H9 (cell line): ENCODE measurements around the gene CALML4. TPM values are rescaled to one million over a fixed set of nuclear protein-coding genes. Genes with fewer than 3 reads are reported as not detected.
A peak's percentile ranks its signal among the peaks of the same experiment; 100 is the strongest.

Experiments
- DNase-seq: peaks from one replicate; pipeline ENCODE4 v3.0.0-alpha.2; 2017
- H2AFZ ChIP-seq: one replicate; pipeline ENCODE4 v1.6.1; 2013; ENCODE audit warnings: mild to moderate bottlenecking, low read length, control low read depth, moderate library complexity
- H2AK5ac ChIP-seq: 2 replicates; pipeline ENCODE4 v1.6.1; 2013; ENCODE audit warnings: low read length, control low read depth, mixed read lengths; ENCODE audit not compliant: insufficient read length
- H2BK120ac ChIP-seq: one replicate; pipeline ENCODE4 v1.6.1; 2013; ENCODE audit warnings: low read depth, mild to moderate bottlenecking, low read length, control low read depth, inconsistent platforms; ENCODE audit not compliant: poor library complexity, severe bottlenecking
- H2BK12ac ChIP-seq: 2 replicates; pipeline ENCODE4 v1.6.1; 2013; ENCODE audit warnings: low read length, control low read depth, mixed read lengths, low read depth; ENCODE audit not compliant: insufficient read length
- H2BK15ac ChIP-seq: 2 replicates; pipeline ENCODE4 v1.6.1; 2013; ENCODE audit warnings: low read depth, low read length, control low read depth
- H2BK20ac ChIP-seq: one replicate; pipeline ENCODE4 v1.6.1; 2013; ENCODE audit warnings: low read depth, mild to moderate bottlenecking, low read length, control low read depth, inconsistent platforms; ENCODE audit not compliant: poor library complexity, severe bottlenecking
- H2BK5ac ChIP-seq: 2 replicates; pipeline ENCODE4 v1.6.1; 2013; ENCODE audit warnings: low read length, control low read depth, mixed read lengths; ENCODE audit not compliant: insufficient read length
- H3K14ac ChIP-seq: 2 replicates; pipeline ENCODE4 v1.6.1; 2013; ENCODE audit warnings: low read length, control low read depth; ENCODE audit not compliant: insufficient read depth
- H3K18ac ChIP-seq: 2 replicates; pipeline ENCODE4 v1.6.1; 2013; ENCODE audit warnings: low read depth, mild to moderate bottlenecking, mixed read lengths, low read length, control low read depth; ENCODE audit not compliant: insufficient read length
- H3K23ac ChIP-seq: 2 replicates; pipeline ENCODE4 v1.6.1; 2013; ENCODE audit warnings: low read length, control low read depth, mixed read lengths, low read depth; ENCODE audit not compliant: insufficient read length
- H3K23me2 ChIP-seq: 2 replicates; pipeline ENCODE4 v1.6.1; 2013; ENCODE audit warnings: low read depth, mild to moderate bottlenecking, mixed read lengths, low read length, control low read depth; ENCODE audit not compliant: insufficient read length, poor library complexity, severe bottlenecking
- H3K27ac ChIP-seq: 2 replicates; pipeline ENCODE4 v1.5.1; 2013; ENCODE audit warnings: low read length, control low read depth, mixed read lengths, low read depth; ENCODE audit not compliant: insufficient read length
- H3K27me3 ChIP-seq: 2 replicates; pipeline ENCODE4 v1.6.1; 2013; ENCODE audit warnings: low read length, control low read depth, inconsistent platforms; ENCODE audit not compliant: insufficient read depth
- H3K4ac ChIP-seq: 2 replicates; pipeline ENCODE4 v1.6.1; 2013; ENCODE audit warnings: low read depth, mild to moderate bottlenecking, control low read depth, inconsistent platforms, low read length, moderate library complexity
- H3K4me1 ChIP-seq: 2 replicates; pipeline ENCODE4 v1.6.1; 2013; ENCODE audit warnings: low read length, control low read depth, inconsistent platforms; ENCODE audit not compliant: insufficient read depth
- H3K4me2 ChIP-seq: 2 replicates; pipeline ENCODE4 v1.6.1; 2013; ENCODE audit warnings: low read length, control low read depth, mixed read lengths; ENCODE audit not compliant: insufficient read length, insufficient read depth
- H3K56ac ChIP-seq: 2 replicates; pipeline ENCODE4 v1.6.1; 2013; ENCODE audit warnings: low read depth, mild to moderate bottlenecking, mixed read lengths, low read length, control low read depth; ENCODE audit not compliant: insufficient read length
- H3K79me1 ChIP-seq: 2 replicates; pipeline ENCODE4 v1.6.1; 2013; ENCODE audit warnings: low read depth, mild to moderate bottlenecking, moderate library complexity, low read length, control low read depth, inconsistent platforms; ENCODE audit not compliant: insufficient read depth, poor library complexity, severe bottlenecking
- H3K79me2 ChIP-seq: 2 replicates; pipeline ENCODE4 v1.6.1; 2013; ENCODE audit warnings: low read length, control low read depth, inconsistent platforms; ENCODE audit not compliant: insufficient read depth
- H3K9ac ChIP-seq: 2 replicates; pipeline ENCODE4 v1.6.1; 2013; ENCODE audit warnings: low read length, control low read depth, mixed read lengths; ENCODE audit not compliant: insufficient read length; ENCODE audit errors: extremely low read depth
- H3K9me3 ChIP-seq: one replicate; pipeline ENCODE4 v1.6.1; 2013; ENCODE audit warnings: low read depth, low read length, inconsistent platforms; ENCODE audit not compliant: control insufficient read depth
- H3T11ph ChIP-seq: one replicate; pipeline ENCODE4 v1.6.1; 2013; ENCODE audit warnings: mild to moderate bottlenecking, low read length, control low read depth, inconsistent platforms
- H4K20me1 ChIP-seq: one replicate; pipeline ENCODE4 v1.6.1; 2013; ENCODE audit not compliant: control insufficient read depth, insufficient read length, insufficient read depth
- H4K5ac ChIP-seq: 2 replicates; pipeline ENCODE4 v1.6.1; 2013; ENCODE audit warnings: low read depth, mild to moderate bottlenecking, mixed read lengths, low read length, control low read depth; ENCODE audit not compliant: insufficient read length
- H4K8ac ChIP-seq: replicated peaks from 2 replicates; pipeline ENCODE4 v1.6.1; 2013; ENCODE audit warnings: low read length, control low read depth, mixed read lengths, low read depth; ENCODE audit not compliant: insufficient read length
- H4K91ac ChIP-seq: 2 replicates; pipeline ENCODE4 v1.6.1; 2013; ENCODE audit warnings: low read depth, mild to moderate bottlenecking, moderate library complexity, mixed read lengths, low read length, control low read depth; ENCODE audit not compliant: insufficient read length
- H3K27ac Mint-ChIP-seq, 3 experiments: 2 replicates in 2 of 3; 3 replicates in 1 of 3; pipeline ENCODE4 v1.8.0; 2020 to 2021; ENCODE audit warnings: mixed read lengths in 3 of 3, mild to moderate bottlenecking in 1 of 3, moderate library complexity in 1 of 3
- H3K27me3 Mint-ChIP-seq: 2 replicates; pipeline ENCODE4 v1.8.0; 2021; ENCODE audit warnings: low read depth, mild to moderate bottlenecking, moderate library complexity, mixed read lengths
- H3K36me3 Mint-ChIP-seq, 3 experiments: 2 replicates in 2 of 3; 3 replicates in 1 of 3; pipeline ENCODE4 v1.8.0; 2020 to 2021; ENCODE audit warnings: low read depth in 3 of 3, mixed read lengths in 3 of 3; ENCODE audit not compliant: insufficient read depth in 1 of 3
- H3K4me1 Mint-ChIP-seq, 2 experiments: 2 replicates each; pipeline ENCODE4 v1.8.0; 2020; ENCODE audit warnings: mixed read lengths in 2 of 2
- H3K4me3 Mint-ChIP-seq, 2 experiments: 2 replicates in 1 of 2; 3 replicates in 1 of 2; pipeline ENCODE4 v1.8.0; 2020 to 2021; ENCODE audit warnings: mild to moderate bottlenecking in 2 of 2, mixed read lengths in 2 of 2, moderate library complexity in 1 of 2
- H3K9me3 Mint-ChIP-seq, 2 experiments: 2 replicates in 1 of 2; 3 replicates in 1 of 2; pipeline ENCODE4 v1.8.0; 2020; ENCODE audit warnings: mild to moderate bottlenecking in 2 of 2, mixed read lengths in 2 of 2, moderate library complexity in 1 of 2
- WGBS: extraction: QIAGEN DNeasy Blood & Tissue Kit; methylation state at CpG from one replicate; pipeline ENCODE4 v1.1.7; 2013; ENCODE audit warnings: missing lambda C conversion rate, low lambda C conversion rate, mixed read lengths; ENCODE audit not compliant: insufficient read length; ENCODE audit errors: extremely low coverage; 5-methylcytosine and 5-hydroxymethylcytosine counted together
- total RNA-seq: library from RNA; stranded (reverse); gene quantifications from 2 replicates; pipeline ENCODE4 v1.2.1, GENCODE V29; 2021
- TF ChIP-seq, protein P1 (sequence below): fragments of 200-600 bp; sonication (generic); conservative IDR thresholded peaks from 3 replicates; pipeline ENCODE4 v1.8.0; 2021; ENCODE audit warnings: antibody characterized with exemption, mild to moderate bottlenecking

The CALML4 gene
- total RNA-seq, 1 experiment from 2014 or later: 11.8 TPM

DNA sequence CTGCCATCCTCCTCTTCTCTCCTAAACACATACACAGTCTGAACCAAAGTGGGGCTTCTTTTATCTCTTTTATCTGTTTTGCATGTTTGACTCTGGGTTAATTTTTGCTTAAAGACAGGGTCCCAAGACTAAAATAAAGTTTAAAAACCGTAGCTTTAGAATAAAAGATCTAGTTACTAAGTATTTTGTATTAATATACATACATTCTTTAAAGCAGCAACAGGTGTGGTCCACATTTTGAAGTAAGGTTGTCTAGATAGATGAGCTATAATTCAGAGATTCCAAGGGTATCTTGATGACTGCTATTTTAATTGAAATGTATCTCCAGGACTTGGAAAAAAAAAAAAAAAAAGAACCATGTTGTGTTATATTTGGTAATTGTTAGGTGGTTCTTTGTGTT is 61.3 kb downstream of the CALML4 start:
- H2BK5ac ChIP-seq: no peak overlapping the region
- no peak overlapping the region for H3K14ac ChIP-seq
- no peaks in the 10 kb centered on the region for H3K9me3 ChIP-seq
- no peak overlapping the region for H3K4ac ChIP-seq
- peak overlapping the region; percentile 76 for H3T11ph ChIP-seq
- H3K56ac ChIP-seq: no peak overlapping the region
- no peak overlapping the region for H3K27ac ChIP-seq
- no peak overlapping the region for H4K5ac ChIP-seq
- WGBS: no CpG with 5 or more reads among the region's 1 CpG
- no peak overlapping the region for H3K9ac ChIP-seq
- no peaks in the 10 kb centered on the region for H4K20me1 ChIP-seq
- no peak overlapping the region for H3K18ac ChIP-seq
- H3K79me1 ChIP-seq: no peaks in the 10 kb centered on the region
- no peak overlapping the region for H2BK15ac ChIP-seq
- H2BK12ac ChIP-seq: no peak overlapping the region
- H3K27me3 ChIP-seq: no peaks in the 10 kb centered on the region
- H3K23ac ChIP-seq: no peak overlapping the region
- H3K23me2 ChIP-seq: no peaks in the 10 kb centered on the region
- Mint-ChIP-seq H3K4me3 (no peak overlapping the region), H3K4me1 (peaks cover 3 to 10% of the 10 kb centered on the region in 2 experiments), H3K9me3 (no peaks in the 10 kb centered on the region), H3K27ac (no peak overlapping the region), H3K27me3 (no peaks in the 10 kb centered on the region), H3K36me3 (peaks cover 5 to 13% (median 10%) of the 10 kb centered on the region in 3 experiments; a peak in 5 of 7 replicates)
- DNase-seq: no peak
- no peak overlapping the region for H4K8ac ChIP-seq
- no peaks in the 10 kb centered on the region for H3K4me1 ChIP-seq
- no peak overlapping the region for H4K91ac ChIP-seq
- no peak overlapping the region for H2AK5ac ChIP-seq
- H3K79me2 ChIP-seq: no peaks in the 10 kb centered on the region
- no peak overlapping the region for H3K4me2 ChIP-seq
- no peak overlapping the region for H2AFZ ChIP-seq
- TF ChIP-seq, protein P1, sequence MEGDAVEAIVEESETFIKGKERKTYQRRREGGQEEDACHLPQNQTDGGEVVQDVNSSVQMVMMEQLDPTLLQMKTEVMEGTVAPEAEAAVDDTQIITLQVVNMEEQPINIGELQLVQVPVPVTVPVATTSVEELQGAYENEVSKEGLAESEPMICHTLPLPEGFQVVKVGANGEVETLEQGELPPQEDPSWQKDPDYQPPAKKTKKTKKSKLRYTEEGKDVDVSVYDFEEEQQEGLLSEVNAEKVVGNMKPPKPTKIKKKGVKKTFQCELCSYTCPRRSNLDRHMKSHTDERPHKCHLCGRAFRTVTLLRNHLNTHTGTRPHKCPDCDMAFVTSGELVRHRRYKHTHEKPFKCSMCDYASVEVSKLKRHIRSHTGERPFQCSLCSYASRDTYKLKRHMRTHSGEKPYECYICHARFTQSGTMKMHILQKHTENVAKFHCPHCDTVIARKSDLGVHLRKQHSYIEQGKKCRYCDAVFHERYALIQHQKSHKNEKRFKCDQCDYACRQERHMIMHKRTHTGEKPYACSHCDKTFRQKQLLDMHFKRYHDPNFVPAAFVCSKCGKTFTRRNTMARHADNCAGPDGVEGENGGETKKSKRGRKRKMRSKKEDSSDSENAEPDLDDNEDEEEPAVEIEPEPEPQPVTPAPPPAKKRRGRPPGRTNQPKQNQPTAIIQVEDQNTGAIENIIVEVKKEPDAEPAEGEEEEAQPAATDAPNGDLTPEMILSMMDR: no peak
- H2BK120ac ChIP-seq: no peak overlapping the region
- H2BK20ac ChIP-seq: no peak overlapping the region
